HG02763 (cell line): ENCODE measurements around the gene EGFLAM.
A peak's percentile ranks its signal among the peaks of the same experiment; 100 is the strongest.

ENCODE experiments used
- ATAC-seq: cut with Tn5 transposase; IDR thresholded peaks from one replicate; pipeline ENCODE4 v1.9.1; 2021; ENCODE audit warnings: mild to moderate bottlenecking, moderate library complexity; ENCODE audit not compliant: unreplicated experiment

EGFLAM gene

GRCh38 chr5:38445374-38446028 is 187.1 kb downstream of the EGFLAM start:
- ATAC-seq = no peak

GRCh38 chr5:38446029-38446522 is 187.7 kb downstream of the EGFLAM start:
- ATAC-seq = no peak

- ATAC-seq = no peak
These were observed 188.7 kb downstream of the EGFLAM start for GRCh38 chr5:38447056-38447455.

- no peak for ATAC-seq
These were observed 189.4 kb downstream of the EGFLAM start for GRCh38 chr5:38447786-38448185.

- ATAC-seq = no peak
These were observed 190.4 kb downstream of the EGFLAM start for GRCh38 chr5:38448568-38449350.

- no peak for ATAC-seq
These were observed 192.3 kb downstream of the EGFLAM start for GRCh38 chr5:38450627-38451026.

GRCh38 chr5:38451074-38451725 is 192.8 kb downstream of the EGFLAM start:
- ATAC-seq = no peak

- no peak for ATAC-seq
These were observed 193.8 kb downstream of the EGFLAM start for GRCh38 chr5:38452201-38452600.

GRCh38 chr5:38453506-38453905 is 195.1 kb downstream of the EGFLAM start:
- ATAC-seq = peak; percentile 95

- ATAC-seq = peak; percentile 4
These were observed 195.6 kb downstream of the EGFLAM start for GRCh38 chr5:38453921-38454320.

GRCh38 chr5:38455796-38456330 is 197.5 kb downstream of the EGFLAM start:
- peak; percentile 47 for ATAC-seq

GRCh38 chr5:38456657-38457399 is 198.5 kb downstream of the EGFLAM start:
- no peak for ATAC-seq

- no peak for ATAC-seq
These were observed 199.8 kb downstream of the EGFLAM start for GRCh38 chr5:38458174-38458573.

GRCh38 chr5:38462976-38463633 is 204.7 kb downstream of the EGFLAM start:
- ATAC-seq = no peak

GRCh38 chr5:38463634-38464521 is 205.5 kb downstream of the EGFLAM start:
- no peak for ATAC-seq

- ATAC-seq = no peak
These were observed 206.7 kb downstream of the EGFLAM start for GRCh38 chr5:38465061-38465460.

- ATAC-seq = no peak
These were observed 207.5 kb downstream of the EGFLAM start for GRCh38 chr5:38465702-38466423.

- no peak for ATAC-seq
These were observed 208.2 kb downstream of the EGFLAM start for GRCh38 chr5:38466424-38467189.
